Activated B cell treated with CpG ODN at 0.5 μM for 24 hours (primary cell): Measurements from ENCODE around the gene KLHL22. TPM values are rescaled to one million over a fixed set of nuclear protein-coding genes. Genes with fewer than 3 reads are reported as not detected.

Experiments
- ATAC-seq: fragments of 200-7000 bp; cut with Tn5 transposase; one replicate; pipeline ENCODE4 v1.10.0; 2021; ENCODE audit warnings: low read depth, mild to moderate bottlenecking, moderate library complexity
- CTCF ChIA-PET: fragments of 350-600 bp; sonication (Branson Sonifier 250); formaldehyde crosslinking; loops from one replicate; lab custom pipeline; 2021; ENCODE audit warnings: antibody characterized with exemption; lab: Charles Lee
- POLR2A ChIA-PET: fragments of 350-600 bp; sonication (Branson Sonifier 250); formaldehyde crosslinking; loops from one replicate; lab custom pipeline; 2021; ENCODE audit warnings: antibody characterized with exemption; lab: Charles Lee
- DNase-seq: peaks from one replicate; pipeline ENCODE4 v3.0.0; 2022
- H3K27ac Mint-ChIP-seq: one replicate; pipeline ENCODE4 v1.8.0; 2020; ENCODE audit warnings: mixed read lengths
- H3K27me3 Mint-ChIP-seq: one replicate; pipeline ENCODE4 v1.8.0; 2021; ENCODE audit warnings: mixed read lengths
- H3K36me3 Mint-ChIP-seq: one replicate; pipeline ENCODE4 v1.8.0; 2021; ENCODE audit warnings: low read depth, mixed read lengths
- H3K4me1 Mint-ChIP-seq: one replicate; pipeline ENCODE4 v1.8.0; 2021; ENCODE audit warnings: mixed read lengths
- H3K4me3 Mint-ChIP-seq: one replicate; pipeline ENCODE4 v1.8.0; 2020; ENCODE audit warnings: mild to moderate bottlenecking, mixed read lengths
- H3K9me3 Mint-ChIP-seq: one replicate; pipeline ENCODE4 v1.8.0; 2020; ENCODE audit warnings: mixed read lengths
- intact Hi-C: fragments of 100-400 bp; cut with micrococcal nuclease; formaldehyde crosslinking; loops from one replicate; pipeline ENCODE4 v1.15.1; 2024
- total RNA-seq: library from RNA; stranded (reverse); gene quantifications from 2 replicates; pipeline ENCODE4 v1.2.3, GENCODE V29; 2022
- TF ChIP-seq, protein P1 (sequence below): fragments of 200-600 bp; IDR thresholded peaks from one replicate; pipeline ENCODE4 v1.8.0; 2022; ENCODE audit warnings: antibody characterized with exemption, mild to moderate bottlenecking

The KLHL22 gene
- total RNA-seq, 1 donor from 2014 or later, result 26.1 TPM

DNA sequence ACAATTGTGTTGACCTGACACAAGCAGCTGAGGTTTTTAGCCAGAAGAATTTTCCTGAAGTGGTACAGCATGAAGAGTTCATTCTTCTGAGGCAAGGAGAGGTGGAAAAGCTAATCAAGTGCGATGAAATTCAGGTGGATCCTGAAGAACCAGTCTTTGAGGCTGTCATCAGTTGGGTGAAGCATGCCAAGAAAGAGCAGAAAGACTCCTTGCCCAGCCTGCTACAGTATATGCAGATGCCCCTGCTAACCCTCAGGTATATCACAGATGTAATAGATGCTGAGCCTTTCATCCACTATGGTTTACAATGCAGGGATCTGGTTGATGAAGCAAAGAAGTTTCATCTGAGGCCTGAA lies 45.1 kb downstream of the KLHL22 start:
- Mint-ChIP-seq H3K36me3 (peaks cover 40% of the 10 kb centered on the region), H3K4me1 (no peaks in the 10 kb centered on the region), H3K4me3 (no peak overlapping the region), H3K27ac (no peak overlapping the region), H3K9me3 (no peaks in the 10 kb centered on the region), H3K27me3 (no peaks in the 10 kb centered on the region)
- intact Hi-C loops, result no loop called here
- DNase-seq (no peak), ATAC-seq (no peak)
- TF ChIP-seq, protein P1, sequence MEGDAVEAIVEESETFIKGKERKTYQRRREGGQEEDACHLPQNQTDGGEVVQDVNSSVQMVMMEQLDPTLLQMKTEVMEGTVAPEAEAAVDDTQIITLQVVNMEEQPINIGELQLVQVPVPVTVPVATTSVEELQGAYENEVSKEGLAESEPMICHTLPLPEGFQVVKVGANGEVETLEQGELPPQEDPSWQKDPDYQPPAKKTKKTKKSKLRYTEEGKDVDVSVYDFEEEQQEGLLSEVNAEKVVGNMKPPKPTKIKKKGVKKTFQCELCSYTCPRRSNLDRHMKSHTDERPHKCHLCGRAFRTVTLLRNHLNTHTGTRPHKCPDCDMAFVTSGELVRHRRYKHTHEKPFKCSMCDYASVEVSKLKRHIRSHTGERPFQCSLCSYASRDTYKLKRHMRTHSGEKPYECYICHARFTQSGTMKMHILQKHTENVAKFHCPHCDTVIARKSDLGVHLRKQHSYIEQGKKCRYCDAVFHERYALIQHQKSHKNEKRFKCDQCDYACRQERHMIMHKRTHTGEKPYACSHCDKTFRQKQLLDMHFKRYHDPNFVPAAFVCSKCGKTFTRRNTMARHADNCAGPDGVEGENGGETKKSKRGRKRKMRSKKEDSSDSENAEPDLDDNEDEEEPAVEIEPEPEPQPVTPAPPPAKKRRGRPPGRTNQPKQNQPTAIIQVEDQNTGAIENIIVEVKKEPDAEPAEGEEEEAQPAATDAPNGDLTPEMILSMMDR, result no peak
- CTCF ChIA-PET, result no interaction called here
- POLR2A ChIA-PET, result no interaction called here

GRCh38 chr22:20449819-20450550 lies 45.6 kb downstream of the KLHL22 start:
- CTCF ChIA-PET, result interaction anchor here (0.6 kb wide), 1 partner anchor 113 kb away, joined by 4 read pairs; no protein-coding TSS in a partner anchor
- H3K9me3 Mint-ChIP-seq, result no peaks in the 10 kb centered on the region
- no peak for ATAC-seq

DNA sequence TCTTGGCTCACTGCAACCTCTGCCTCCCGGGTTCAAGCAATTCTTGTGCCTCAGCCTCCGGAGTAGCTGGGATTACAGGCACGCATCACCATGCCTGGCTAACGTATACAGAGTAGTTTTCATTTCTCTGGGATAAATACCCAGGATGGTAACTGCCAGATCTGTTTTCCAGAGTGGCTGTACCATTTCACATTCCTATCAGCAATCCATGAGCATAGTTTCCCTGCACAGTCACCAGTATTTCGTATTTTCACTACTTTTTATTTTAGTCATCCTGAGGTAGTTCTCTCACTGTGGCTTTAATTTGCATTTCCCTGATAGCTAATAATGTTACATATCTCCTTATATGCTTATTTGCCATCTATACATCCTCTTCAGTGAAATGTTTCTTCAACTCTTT lies 47.0 kb downstream of the KLHL22 start:
- H3K27ac Mint-ChIP-seq, result no peak overlapping the region
- DNase-seq, result no peak
- TF ChIP-seq, protein P1, result no peak

More at GRCh38 chr22:20449819-20450550, 45.6 kb downstream of the KLHL22 start:
- H3K27me3 Mint-ChIP-seq, result no peaks in the 10 kb centered on the region
- TF ChIP-seq, protein P1, result no peak
- no peak overlapping the region for H3K27ac Mint-ChIP-seq
- no peak for DNase-seq
- H3K36me3 Mint-ChIP-seq, result peaks cover 36% of the 10 kb centered on the region
- H3K4me1 Mint-ChIP-seq, result no peaks in the 10 kb centered on the region
- POLR2A ChIA-PET, result no interaction called here
- intact Hi-C loops, result no loop called here
- H3K4me3 Mint-ChIP-seq, result no peak overlapping the region

DNA sequence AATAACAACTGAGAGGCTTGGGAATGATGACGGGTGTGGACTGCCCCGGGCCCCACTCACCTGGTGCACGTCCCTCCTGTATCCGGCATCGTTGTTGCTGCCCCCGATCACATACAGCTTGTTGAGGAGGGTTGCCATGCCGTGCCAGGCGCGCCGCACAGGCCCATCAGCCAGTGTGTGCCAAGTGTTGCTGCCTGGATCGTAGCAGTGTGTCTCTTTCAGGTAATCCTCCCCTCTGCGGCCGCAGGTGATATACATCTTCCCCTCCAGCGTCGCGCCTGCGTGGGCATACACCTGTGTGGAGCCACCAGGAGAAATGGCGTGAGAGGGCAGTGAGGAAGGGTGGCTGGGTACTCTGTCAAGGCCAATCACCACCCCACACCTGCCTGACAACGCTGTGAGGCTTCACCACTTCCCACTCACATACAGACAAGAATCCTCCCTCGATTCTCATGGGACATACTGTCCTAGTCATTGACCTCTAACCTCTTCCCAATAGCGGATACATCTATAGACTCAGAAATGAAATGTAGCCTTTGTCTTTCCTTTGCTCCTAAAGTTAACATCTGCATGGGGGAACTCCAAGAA lies 49.1 kb downstream of the KLHL22 start:
- intact Hi-C loops, result no loop called here
- Mint-ChIP-seq H3K9me3 (no peaks in the 10 kb centered on the region), H3K27ac (no peak overlapping the region), H3K36me3 (peaks cover 53% of the 10 kb centered on the region), H3K4me1 (no peaks in the 10 kb centered on the region), H3K27me3 (no peaks in the 10 kb centered on the region), H3K4me3 (no peak overlapping the region)
- no peak for DNase-seq
- TF ChIP-seq, protein P1, result no peak
- ChIA-PET CTCF (no interaction called here), POLR2A (interaction anchor here (0.7 kb wide), 1 partner anchor 114 kb away, joined by 5 read pairs; no protein-coding TSS in a partner anchor)
- ATAC-seq, result no peak

More for the DNA sequence above, 47.0 kb downstream of the KLHL22 start:
- POLR2A ChIA-PET, result no interaction called here
- intact Hi-C loops, result no loop called here
- H3K27me3 Mint-ChIP-seq, result no peaks in the 10 kb centered on the region
- H3K9me3 Mint-ChIP-seq, result no peaks in the 10 kb centered on the region
- peaks cover 46% of the 10 kb centered on the region for H3K36me3 Mint-ChIP-seq
- H3K4me1 Mint-ChIP-seq, result no peaks in the 10 kb centered on the region
- CTCF ChIA-PET, result no interaction called here
- no peak for ATAC-seq
- no peak overlapping the region for H3K4me3 Mint-ChIP-seq

- peaks cover 3% of the 10 kb centered on the region for H3K27me3 Mint-ChIP-seq
- no peak overlapping the region for H3K4me3 Mint-ChIP-seq
- DNase-seq, result no peak
- H3K9me3 Mint-ChIP-seq, result no peaks in the 10 kb centered on the region
- no peak overlapping the region for H3K27ac Mint-ChIP-seq
- intact Hi-C loops, result no loop called here
- ChIA-PET POLR2A (interaction anchor here (0.6 kb wide), 1 partner anchor 12 kb away, joined by 3 read pairs; no protein-coding TSS in a partner anchor), CTCF (no interaction called here)
- peaks cover 40% of the 10 kb centered on the region for H3K36me3 Mint-ChIP-seq
- no peak for ATAC-seq
- TF ChIP-seq, protein P1, result no peak
- H3K4me1 Mint-ChIP-seq, result no peaks in the 10 kb centered on the region
Measured at GRCh38 chr22:20444325-20444724, 51.3 kb downstream of the KLHL22 start.
